ENCODE results near the gene CCDC185. TPM values are rescaled to one million over a fixed set of nuclear protein-coding genes. Genes with fewer than 3 reads are reported as not detected.

Gene CCDC185
- not detected for polyA plus RNA-seq (2013, experiment 1 of 2; ENCODE audit: insufficient read length)
- not detected for polyA plus RNA-seq (2013, experiment 2 of 2; ENCODE audit: insufficient read length)

DNA sequence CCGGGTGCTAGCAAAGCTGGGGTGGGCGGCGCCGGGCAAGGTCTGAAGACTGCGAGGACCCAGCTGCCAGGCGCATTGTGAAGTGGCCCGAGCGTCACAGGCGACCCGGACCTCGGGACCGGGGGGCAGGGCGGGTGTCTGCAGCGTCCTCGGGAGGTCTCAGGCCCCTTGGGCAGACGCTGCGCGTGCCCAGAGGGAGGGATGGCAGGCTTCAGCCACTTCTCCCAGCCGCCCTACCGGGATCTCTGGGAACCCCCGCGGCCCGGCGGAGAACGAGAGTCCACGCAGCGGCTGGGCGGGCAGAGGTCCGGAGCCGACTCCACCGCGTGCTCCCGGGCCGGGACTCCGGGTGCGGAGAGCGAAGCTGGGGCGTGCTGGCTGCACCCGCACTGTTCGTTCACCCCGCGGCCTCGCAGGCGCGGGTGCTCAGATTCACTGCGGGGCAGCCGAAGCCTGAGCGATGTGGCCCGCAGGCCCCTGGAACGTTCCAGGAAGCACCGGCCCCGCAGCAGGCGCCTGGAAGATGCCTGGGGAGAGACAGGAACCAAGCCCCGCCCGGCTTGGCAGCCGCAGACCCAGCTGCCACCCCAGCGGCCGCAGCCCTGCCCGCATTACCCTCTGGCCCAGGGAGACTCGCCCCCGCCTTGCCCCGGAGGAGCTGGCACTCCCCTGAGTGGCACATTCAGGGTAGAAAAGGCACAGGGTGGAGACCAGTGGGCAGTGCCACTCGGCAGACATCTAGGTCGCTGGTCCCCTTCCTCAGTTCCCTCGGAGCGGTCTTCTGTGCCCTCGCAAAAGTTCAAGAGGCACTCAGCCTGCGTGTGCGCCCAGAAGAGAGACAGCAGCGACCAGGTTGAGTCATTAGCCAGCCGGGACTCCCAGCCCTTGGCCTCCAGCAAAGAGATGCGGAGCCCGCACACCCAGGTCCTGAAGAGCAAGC is at the start of gene CCDC185:
Gene CCDC185 (plus strand): TSS at position 141 of the 940 bp plus-strand sequence. CDS start 61 bp downstream, at position 202.
- DNase-seq = no peak

GRCh38 chr1:223343692-223344091 is 49.5 kb upstream of the CCDC185 start:
- DNase-seq = no peak

- DNase-seq = no peak
Observed at GRCh38 chr1:223344491-223344890, 48.7 kb upstream of the CCDC185 start.

DNA sequence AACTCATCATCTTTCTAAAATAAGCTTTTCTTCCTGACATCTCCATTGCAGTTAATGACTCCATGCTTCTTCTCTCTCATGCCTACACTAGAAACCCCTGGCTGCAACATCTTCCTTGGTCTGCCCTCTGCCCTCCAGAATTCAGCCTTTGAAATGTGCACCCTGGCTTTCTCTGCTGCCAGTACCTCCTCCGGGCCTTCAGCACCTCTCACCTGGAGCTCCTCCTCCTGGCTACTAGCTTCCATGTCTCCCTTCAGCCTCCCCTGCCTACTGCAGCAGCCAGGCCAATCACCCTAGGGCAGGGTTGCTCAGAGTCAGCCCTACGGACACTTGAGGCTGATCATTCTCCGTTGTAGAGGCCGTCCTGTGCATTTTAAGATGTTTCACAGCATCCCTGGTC is 47.5 kb upstream of the CCDC185 start:
- DNase-seq = no peak

- DNase-seq = no peak
Observed at GRCh38 chr1:223346311-223346710, 46.9 kb upstream of the CCDC185 start.

- no peak for DNase-seq
Observed at GRCh38 chr1:223347583-223347982, 45.6 kb upstream of the CCDC185 start.

GRCh38 chr1:223348439-223348838 is 44.8 kb upstream of the CCDC185 start:
- no peak for DNase-seq

- no peak for DNase-seq
Observed at GRCh38 chr1:223349241-223349640, 44.0 kb upstream of the CCDC185 start.

- DNase-seq = no peak
Observed at GRCh38 chr1:223350361-223350908, 42.8 kb upstream of the CCDC185 start.

DNA sequence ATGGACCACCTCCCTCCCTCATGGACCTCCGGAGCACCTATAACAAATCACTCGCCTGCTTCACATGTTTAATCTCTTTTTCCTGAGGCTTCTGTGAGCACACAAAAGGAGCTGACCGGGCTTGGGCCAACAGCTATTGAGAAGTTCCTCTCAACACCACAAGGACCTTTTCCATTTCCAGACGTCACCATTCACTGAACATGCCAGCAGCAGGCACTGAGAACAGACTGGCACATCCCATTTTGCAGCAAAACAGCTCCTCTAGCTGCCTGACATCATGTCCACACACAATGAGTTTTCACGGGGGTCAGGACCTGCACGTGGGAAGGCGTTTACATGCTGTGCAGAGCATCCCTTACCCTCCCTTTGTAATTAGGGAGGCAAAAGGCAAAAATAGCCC is 40.3 kb upstream of the CCDC185 start:
- DNase-seq = no peak

DNA sequence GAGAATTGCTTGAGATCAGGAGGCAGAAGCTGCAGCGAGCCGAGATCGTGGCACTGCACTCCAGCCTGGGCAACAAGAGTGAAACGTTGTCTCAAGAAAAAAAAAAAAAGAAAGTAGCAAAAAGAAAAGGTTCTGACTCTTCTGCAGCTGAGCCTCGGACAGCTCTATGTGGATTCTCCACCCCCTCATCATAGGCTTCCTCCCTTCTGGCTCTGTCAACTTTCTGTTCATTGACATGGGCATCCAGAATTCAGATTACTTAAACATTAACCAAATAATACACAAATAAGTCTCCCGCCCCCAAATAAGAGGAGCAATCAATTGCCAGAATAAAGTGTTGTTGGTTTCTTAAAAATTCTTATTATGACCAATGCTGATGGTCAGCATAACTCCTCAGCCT is 39.3 kb upstream of the CCDC185 start:
- no peak for DNase-seq

- DNase-seq = no peak
Observed at GRCh38 chr1:223355699-223356098, 37.5 kb upstream of the CCDC185 start.

DNA sequence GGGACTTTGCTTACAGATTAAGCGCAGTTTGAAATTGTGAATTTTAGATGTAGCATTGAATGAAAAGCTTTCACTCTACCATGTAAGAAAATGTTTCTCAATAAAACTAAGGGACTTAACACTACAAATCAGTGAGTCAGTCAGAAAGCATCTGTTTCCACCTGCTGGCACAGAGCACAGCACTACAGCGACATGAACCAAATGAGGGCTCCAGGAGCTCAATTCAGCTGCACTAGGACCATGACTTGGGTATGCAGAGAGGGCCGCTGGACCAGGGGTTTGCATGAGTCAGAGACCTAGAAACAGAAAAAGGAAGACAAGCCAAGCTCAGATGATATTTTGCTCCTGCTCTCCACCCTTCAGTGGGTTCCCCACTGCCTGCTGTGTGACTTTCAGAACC is 34.4 kb upstream of the CCDC185 start:
- no peak for DNase-seq

DNA sequence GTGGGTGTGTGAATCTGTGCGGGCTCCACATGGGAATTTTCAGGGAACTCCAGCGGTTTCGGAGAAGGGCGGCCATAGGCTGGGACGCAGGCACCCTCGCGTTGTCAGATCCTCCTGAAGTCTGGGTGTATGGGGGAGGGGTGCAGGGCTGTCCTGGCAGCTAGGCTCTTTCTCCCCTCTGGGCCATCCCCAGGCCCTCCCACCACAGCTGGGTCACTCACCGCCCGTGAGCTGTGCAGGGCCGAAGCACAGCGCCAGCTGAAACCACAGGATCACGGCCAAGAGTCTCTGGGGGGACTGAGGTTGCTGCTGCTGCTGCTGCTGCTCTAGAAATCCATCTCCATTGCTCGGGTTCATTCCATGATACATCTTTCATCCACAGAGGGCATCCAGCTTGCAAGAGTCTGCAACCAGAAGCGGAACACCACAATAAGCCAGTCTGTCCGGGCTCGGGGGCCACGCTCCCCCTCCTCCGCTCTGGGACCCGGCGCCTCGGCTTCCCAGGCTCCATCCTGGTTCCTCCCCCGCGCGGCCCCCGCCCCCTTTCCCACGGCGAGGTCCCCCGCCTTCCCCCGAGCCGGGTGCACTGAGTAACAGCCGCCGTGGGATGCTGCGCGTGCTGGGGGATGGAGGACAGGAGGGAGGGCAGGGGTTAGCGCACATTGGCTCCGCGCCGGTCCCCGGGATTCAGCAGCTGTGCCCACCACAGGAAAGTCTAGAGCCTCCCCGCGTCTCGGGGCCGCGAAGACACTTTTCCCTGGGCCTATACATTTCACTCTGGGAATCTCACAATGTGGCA is 30.0 kb upstream of the CCDC185 start:
- peak; percentile 36 for DNase-seq

DNA sequence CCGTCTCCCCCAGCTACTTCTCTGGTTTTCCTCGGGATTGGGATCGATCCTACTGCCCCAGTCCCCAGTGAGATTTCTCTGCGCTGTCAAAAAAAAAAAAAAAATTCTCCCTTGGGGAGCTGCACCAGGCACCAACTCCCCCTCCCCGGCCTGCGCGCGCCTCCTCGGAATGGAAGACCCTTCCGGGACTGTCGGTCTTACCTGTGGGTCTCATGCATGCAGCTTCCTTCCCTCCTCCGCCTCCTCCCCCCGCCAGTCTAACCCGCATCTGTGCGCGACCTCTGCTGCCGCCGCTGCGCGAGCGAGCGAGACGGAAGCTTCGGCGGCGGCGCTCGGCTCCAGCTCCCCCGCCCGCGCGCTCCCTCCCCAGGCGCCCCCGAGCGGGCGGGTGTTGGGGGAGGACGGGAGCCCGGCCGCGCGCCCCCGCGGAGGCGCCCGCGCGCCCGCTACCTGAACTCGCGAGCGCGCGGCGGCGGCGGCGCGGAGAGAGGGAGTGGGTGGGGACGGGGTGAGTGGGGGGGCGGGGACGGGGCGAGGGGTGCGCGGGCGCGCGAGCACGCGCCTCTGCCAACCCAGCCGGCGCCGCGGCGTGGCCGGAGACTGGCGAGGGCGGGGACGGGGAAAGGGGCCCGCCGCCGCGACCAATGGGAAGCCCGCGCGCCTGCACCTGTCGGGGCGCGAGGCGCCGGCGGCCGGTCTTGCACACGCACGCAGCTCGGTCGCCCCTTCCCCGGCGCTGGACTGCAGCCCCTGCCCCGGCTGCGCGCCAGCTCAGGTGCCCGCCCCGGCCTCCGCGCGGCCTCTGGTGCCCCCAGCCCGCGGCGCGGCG is 29.1 kb upstream of the CCDC185 start, which contains the start of gene SUSD4:
Gene SUSD4 (minus strand): TSS at position 321 of the 829 bp plus-strand sequence. CDS start 751 bp downstream, outside the sequence.
- DNase-seq = no peak

DNA sequence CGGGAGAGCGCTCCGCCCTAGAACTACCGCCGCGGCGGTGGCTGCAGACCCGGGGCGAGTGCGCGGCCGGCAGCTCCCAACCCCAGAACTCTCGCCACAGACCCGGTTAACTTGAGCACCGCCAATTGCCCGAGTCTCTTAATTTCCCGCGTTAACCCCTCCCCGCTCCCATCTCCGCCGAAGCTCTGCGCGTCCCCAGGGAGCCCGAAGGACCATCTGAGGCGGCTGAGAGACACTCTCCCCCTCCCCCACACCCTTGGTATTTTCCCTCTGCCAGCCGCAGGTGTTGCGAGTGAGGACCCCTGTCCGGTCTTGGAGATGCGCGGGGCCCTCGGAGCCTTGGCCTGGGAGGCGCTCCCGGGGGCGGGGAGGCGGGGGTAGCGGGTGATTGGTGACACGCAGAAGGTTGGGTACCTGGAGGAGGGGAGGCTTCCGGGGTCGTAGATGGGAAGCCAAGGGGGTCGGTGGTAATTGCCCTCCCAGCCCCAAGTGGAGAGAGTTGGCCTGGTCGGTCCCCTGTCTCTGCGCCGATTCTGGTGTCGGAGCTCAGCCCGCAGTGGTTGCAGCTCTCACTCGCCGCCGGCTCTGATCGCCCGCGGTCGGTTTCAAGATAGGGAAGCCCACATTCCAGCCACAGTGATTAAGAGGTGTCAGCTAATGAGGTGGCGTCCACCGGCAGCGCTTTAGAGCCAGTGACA is 28.4 kb upstream of the CCDC185 start:
- no peak for DNase-seq

GRCh38 chr1:223374064-223374610 is 19.1 kb upstream of the CCDC185 start:
- DNase-seq = no peak

DNA sequence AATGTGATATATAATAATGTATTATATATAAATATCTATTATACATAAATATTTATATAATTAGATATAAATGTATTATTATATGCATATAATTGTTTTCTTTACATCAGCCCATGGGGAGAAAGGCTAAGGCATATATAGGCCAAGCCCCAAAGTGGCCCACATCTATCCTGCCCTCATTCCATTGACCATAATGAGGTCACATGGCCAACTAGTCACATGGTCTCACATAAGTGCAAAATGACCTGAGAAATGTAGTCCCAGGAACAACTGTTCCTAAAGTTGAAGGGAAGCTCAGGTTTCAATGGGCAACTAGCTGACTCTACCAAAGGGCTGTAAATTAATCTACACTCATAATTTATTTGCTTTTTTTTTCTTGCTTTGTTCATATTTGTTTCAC is 14.5 kb upstream of the CCDC185 start:
- DNase-seq = no peak

DNA sequence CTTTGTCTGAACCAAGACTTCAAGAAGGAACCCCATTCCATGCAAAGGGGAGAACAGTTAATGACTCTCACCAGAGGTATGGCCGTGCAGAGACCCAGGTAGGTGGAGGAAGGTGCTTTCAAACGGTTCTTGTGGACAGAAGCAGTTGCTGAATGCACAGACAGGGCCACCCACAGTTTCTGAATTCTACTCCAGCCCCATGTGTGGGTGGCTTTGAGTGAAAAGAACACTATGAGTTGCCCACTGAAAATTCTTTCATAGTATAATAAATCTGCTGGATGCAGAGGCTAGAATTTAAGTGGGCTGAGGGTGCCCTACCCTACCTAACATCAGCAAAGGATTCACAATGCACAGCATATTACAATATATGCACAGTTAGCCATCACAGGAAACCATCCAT is 7.2 kb upstream of the CCDC185 start:
- DNase-seq = no peak

- no peak for DNase-seq
Observed at GRCh38 chr1:223390618-223391017, 2.6 kb upstream of the CCDC185 start.

DNA sequence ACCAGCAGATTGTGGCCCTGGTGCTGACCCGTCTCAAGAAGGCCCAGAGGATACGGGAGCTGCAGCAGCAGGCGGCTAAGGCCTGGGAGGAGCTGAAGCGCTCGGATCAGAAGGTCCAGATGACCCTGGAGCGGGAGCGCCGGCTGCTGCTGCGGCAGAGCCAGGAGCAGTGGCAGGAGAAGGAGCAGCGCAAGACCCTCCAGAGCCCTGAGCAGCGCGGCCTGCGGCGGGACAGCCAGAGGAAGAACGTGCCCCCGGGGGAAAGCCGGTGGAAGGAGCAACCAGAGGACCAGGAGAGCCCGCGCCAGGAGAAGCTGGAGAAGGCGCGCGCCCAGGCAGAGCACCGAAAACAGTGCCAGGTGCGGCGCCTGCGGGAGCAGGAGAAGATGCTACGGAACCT is 1.0 kb downstream of the CCDC185 start:
- no peak for DNase-seq
